ENCODE data around the gene THOC5. TPM values are rescaled to one million over a fixed set of nuclear protein-coding genes. Genes with fewer than 3 reads are reported as not detected.
A peak's percentile ranks its signal among the peaks of the same experiment; 100 is the strongest.
"Not testable (repeated sequence)": the region's sequence is repeated elsewhere in the genome, so short reads cannot be mapped to it uniquely, and the experiment has no call there.

The THOC5 gene
- 28.7 and 34.9 TPM in 2 replicates for total RNA-seq
- polyA plus RNA-seq (2012) = 39.3 TPM

GRCh38 chr22:29553351-29554224 is at the start of gene THOC5:
THOC5 (minus strand) TSS chr22:29553757; CDS start chr22:29549147, 4,610 bp downstream.
- peak; percentile 97 for DNase-seq (ENCODE audit: low read depth)

- DNase-seq (ENCODE audit: low read depth) = no peak
Observed at GRCh38 chr22:29598684-29599020, 45.1 kb upstream of the THOC5 start.

GRCh38 chr22:29597871-29598683 is 44.5 kb upstream of the THOC5 start:
- not testable (repeated sequence) for DNase-seq (ENCODE audit: low read depth)

GRCh38 chr22:29596408-29596807 is 42.9 kb upstream of the THOC5 start:
- DNase-seq (ENCODE audit: low read depth) = no peak

- DNase-seq (ENCODE audit: low read depth) = not testable (repeated sequence)
Observed at GRCh38 chr22:29594447-29594846, 40.9 kb upstream of the THOC5 start.

GRCh38 chr22:29593923-29594322 is 40.4 kb upstream of the THOC5 start:
- no peak for DNase-seq (ENCODE audit: low read depth)

- DNase-seq (ENCODE audit: low read depth) = peak; percentile 50
Observed at GRCh38 chr22:29587938-29588699, 34.6 kb upstream of the THOC5 start.

- not testable (repeated sequence) for DNase-seq (ENCODE audit: low read depth)
Observed at GRCh38 chr22:29586193-29586705, 32.7 kb upstream of the THOC5 start.

GRCh38 chr22:29584975-29585374 is 31.4 kb upstream of the THOC5 start:
- no peak for DNase-seq (ENCODE audit: low read depth)

GRCh38 chr22:29581799-29582198 is 28.2 kb upstream of the THOC5 start:
- DNase-seq (ENCODE audit: low read depth) = no peak

- no peak for DNase-seq (ENCODE audit: low read depth)
Observed at GRCh38 chr22:29580200-29580810, 26.7 kb upstream of the THOC5 start.

- DNase-seq (ENCODE audit: low read depth) = no peak
Observed at GRCh38 chr22:29578462-29579200, 25.1 kb upstream of the THOC5 start.

- DNase-seq (ENCODE audit: low read depth) = no peak
Observed at GRCh38 chr22:29574762-29575450, 21.3 kb upstream of the THOC5 start.

GRCh38 chr22:29570912-29571549 is 17.5 kb upstream of the THOC5 start:
- DNase-seq (ENCODE audit: low read depth) = no peak

- DNase-seq (ENCODE audit: low read depth) = no peak
Observed at GRCh38 chr22:29570456-29570855, 16.9 kb upstream of the THOC5 start.

GRCh38 chr22:29569011-29569678 is 15.6 kb upstream of the THOC5 start:
- DNase-seq (ENCODE audit: low read depth) = no peak

GRCh38 chr22:29567338-29567737 is 13.8 kb upstream of the THOC5 start:
- DNase-seq (ENCODE audit: low read depth) = no peak

- DNase-seq (ENCODE audit: low read depth) = not testable (repeated sequence)
Observed at GRCh38 chr22:29566513-29566912, 13.0 kb upstream of the THOC5 start.
